Measurements from ENCODE around the gene SMIM41.
A peak's percentile ranks its signal among the peaks of the same experiment; 100 is the strongest.

The SMIM41 gene

DNA sequence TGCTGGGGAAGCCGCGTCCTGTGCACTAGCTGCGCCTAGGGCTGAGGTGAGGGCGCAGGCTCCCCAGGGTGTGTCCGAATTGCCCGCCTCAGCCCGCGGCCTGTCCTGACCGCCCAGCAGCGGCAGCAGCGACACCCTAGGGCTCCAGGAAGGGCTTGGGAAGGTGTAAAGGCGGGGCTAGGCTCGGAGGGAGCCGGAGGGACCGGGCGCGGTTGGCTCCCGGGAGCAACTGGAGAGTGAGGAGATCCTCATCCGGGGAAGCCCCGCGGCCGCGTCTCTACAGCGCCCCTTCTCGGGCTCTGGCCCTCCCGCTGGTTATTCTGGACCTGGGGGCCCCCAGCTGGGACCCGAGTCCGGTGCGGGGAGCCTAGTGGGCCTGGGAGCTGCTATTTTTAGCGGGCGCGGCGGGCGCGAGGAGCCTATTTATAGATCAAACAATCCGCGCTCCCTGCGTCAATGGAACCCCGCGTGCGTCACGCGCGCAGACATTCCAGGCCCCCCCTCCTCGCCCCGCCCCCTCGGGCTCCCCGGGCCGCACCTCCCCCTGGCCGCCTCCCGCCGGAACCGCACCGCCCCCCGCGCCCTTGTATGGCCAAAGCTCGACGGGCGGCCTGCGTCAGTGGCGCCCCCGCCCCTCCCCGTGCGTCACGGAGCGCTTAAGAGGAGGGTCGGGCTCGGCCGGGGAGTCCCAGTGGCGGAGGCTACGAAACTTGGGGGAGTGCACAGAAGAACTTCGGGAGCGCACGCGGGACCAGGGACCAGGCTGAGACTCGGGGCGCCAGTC lies 28.6 kb upstream of the SMIM41 start, which contains the start of gene NR4A1:
Gene NR4A1, plus strand, starts transcription at position 685 of the 784 bp plus-strand sequence. CDS start 2,887 bp downstream, outside the sequence.
- DNase-seq (ENCODE audit: low read depth in 1 of 2, low spot score in 1 of 2): peak; percentile 97 to 98

DNA sequence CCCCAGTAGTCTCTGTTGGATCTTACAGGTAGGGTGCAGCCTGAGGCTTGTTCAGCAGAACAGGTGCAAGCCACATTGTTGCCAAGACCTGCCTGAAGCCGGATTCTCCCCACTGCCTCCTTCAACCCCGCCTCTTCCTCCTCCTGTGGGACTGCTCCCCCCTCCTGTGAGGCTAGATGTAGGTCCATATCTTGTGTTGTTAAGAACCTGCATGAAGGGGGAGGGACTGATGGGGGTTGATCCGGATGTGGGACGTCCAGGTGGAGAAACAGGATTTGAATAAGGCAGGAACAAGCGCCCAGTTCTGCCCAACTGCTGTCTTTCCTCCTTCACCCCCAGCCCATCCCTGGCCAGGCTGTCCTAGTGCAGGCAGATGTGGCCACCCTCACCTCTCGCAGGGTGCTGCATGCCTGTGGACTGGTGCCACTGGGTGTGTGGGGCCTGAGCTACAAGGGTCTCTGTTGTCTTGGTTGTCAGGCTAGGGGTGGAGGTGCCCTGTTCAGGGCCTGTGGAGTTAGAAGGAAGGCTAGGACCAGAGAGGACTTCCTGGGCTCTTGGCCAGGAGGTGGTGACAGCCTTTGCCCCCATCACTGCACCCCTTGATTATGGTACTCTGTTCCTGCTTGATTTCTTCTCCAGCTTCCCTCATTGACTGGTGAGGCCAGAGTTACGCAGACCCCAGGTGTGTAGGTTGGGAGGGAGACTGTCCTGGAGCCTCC lies 26.9 kb upstream of the SMIM41 start:
- no peak for DNase-seq (ENCODE audit: low read depth in 1 of 2, low spot score in 1 of 2)

DNA sequence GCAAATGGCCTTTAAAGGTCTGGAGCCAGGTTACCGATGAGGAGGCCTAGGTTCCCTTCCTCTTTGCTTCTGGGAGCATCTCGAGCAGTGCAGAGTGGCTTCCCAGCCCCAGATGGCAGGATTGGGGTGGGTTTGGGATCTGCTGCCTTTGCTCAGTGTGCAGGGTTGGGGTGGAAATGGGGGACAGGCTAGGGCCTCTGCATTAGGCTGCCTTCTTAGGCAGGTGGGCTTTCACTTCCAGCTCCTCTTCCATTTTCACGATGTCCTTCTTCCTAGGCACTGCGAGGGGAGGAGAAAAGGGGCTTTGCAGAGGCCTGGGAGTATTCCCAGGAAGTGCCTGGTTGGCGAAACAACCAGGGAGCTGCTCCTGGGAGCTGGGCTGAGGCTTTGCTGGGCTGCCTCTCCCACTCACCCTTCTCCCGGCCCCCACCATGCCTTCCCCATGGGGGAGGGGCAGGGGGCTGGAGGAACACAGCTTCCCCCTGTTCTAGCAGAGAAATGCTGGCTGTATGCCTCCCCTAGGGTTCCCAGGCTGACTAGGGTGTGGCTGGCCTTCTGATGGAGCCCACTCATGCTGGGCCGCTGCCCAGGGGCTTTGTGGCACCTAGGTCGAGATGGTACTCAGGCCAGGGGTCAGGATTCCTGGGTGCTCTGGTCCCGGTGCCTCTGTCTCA lies 25.8 kb upstream of the SMIM41 start:
- no peak for DNase-seq (ENCODE audit: low read depth in 1 of 2, low spot score in 1 of 2)

DNA sequence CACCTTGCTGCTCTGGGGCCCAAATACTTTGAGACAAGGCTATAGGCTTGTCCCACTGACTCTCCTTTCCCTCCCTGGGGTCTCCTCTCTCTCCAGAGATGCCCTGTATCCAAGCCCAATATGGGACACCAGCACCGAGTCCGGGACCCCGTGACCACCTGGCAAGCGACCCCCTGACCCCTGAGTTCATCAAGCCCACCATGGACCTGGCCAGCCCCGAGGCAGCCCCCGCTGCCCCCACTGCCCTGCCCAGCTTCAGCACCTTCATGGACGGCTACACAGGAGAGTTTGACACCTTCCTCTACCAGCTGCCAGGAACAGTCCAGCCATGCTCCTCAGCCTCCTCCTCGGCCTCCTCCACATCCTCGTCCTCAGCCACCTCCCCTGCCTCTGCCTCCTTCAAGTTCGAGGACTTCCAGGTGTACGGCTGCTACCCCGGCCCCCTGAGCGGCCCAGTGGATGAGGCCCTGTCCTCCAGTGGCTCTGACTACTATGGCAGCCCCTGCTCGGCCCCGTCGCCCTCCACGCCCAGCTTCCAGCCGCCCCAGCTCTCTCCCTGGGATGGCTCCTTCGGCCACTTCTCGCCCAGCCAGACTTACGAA lies 25.2 kb upstream of the SMIM41 start:
- no peak for DNase-seq (ENCODE audit: low read depth in 1 of 2, low spot score in 1 of 2)

DNA sequence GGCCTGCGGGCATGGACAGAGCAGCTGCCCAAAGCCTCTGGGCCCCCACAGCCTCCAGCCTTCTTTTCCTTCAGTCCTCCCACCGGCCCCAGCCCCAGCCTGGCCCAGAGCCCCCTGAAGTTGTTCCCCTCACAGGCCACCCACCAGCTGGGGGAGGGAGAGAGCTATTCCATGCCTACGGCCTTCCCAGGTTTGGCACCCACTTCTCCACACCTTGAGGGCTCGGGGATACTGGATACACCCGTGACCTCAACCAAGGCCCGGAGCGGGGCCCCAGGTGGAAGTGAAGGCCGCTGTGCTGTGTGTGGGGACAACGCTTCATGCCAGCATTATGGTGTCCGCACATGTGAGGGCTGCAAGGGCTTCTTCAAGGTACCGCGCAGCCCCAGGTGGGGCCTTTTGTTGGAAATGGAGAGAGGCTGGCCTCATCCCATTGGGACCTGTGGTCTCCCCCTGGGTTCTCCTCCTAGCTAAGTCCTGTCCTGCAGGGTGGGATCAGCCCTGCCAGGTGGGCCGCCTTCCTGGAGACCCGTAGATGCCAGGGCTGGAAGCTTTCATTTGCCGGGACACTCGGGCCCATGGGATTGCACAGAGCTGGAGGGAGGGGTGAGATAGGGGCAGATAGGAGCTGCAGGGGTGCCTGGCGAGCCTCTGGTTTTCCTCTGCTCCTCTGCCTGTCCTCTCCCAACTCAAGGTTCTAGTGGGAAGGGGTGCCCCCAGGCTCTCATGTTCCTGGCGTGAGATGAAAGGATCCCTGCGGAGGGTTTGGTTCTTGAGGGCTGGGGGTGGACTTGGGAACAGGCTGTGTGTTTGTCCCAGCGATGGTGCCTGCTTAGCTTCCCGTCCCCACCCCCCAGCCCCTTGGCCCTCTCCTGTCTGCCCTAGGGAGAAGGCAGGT lies 24.4 kb upstream of the SMIM41 start:
- no peak for DNase-seq (ENCODE audit: low read depth in 1 of 2, low spot score in 1 of 2)

DNA sequence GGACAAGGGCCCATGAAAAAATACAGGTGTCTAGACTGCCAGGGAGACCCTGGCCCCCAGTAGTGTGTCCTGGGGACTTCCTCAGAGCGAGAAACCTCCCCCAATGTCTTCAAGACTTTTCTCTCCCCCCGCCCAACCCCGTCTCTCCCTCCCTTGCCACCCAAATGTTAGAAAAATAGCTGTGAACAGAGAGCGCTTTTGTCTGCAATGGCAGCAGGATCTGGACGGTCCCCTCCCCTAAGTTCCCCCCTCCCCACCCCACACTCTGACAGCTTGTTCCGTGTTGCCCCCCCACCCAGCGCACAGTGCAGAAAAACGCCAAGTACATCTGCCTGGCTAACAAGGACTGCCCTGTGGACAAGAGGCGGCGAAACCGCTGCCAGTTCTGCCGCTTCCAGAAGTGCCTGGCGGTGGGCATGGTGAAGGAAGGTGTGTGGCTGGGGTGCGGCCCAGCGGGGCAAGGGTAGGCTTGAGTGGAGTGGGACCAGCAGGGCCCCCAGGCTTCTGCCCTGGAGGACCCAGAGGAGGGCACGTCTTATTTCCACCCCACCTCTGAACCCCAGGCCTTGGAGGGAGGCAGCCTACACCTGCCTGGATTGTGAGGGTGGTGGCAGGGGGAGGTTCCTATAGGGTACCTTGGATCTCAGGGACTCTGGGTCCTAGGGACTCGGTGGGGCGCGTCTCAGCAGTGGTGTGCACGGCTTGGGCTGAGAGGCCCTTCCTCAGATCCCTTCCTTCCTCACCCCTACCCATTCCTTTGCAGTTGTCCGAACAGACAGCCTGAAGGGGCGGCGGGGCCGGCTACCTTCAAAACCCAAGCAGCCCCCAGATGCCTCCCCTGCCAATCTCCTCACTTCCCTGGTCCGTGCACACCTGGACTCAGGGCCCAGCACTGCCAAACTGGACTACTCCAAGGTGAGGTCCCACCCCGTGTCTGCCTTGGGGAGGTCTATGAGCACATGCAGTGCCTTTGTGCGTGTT lies 23.5 kb upstream of the SMIM41 start:
- DNase-seq (ENCODE audit: low read depth in 1 of 2, low spot score in 1 of 2): no peak

DNA sequence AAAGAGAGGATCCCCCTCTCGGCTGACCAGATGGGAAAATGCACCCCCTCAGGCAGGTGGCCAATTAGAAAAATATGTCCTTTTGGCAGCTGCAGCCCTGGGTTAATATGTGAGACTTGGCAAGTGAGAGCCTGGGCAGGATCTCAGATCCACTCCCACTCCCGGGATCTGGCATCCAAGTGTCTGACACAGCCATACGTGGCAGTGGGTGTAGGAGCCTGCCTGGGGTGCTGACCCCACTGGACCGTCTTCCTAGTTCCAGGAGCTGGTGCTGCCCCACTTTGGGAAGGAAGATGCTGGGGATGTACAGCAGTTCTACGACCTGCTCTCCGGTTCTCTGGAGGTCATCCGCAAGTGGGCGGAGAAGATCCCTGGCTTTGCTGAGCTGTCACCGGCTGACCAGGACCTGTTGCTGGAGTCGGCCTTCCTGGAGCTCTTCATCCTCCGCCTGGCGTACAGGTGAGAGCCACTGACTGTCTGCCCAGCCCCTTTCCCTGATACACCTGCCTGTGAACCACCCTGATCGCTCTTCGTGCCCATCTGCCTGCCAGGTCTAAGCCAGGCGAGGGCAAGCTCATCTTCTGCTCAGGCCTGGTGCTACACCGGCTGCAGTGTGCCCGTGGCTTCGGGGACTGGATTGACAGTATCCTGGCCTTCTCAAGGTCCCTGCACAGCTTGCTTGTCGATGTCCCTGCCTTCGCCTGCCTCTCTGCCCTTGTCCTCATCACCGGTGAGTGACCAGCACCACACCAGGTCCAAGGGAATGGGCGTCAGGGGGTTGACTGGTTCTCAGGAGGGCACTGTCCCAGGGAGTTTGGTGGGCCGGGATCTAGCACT lies 22.5 kb upstream of the SMIM41 start:
- DNase-seq (ENCODE audit: low read depth in 1 of 2, low spot score in 1 of 2): no peak

DNA sequence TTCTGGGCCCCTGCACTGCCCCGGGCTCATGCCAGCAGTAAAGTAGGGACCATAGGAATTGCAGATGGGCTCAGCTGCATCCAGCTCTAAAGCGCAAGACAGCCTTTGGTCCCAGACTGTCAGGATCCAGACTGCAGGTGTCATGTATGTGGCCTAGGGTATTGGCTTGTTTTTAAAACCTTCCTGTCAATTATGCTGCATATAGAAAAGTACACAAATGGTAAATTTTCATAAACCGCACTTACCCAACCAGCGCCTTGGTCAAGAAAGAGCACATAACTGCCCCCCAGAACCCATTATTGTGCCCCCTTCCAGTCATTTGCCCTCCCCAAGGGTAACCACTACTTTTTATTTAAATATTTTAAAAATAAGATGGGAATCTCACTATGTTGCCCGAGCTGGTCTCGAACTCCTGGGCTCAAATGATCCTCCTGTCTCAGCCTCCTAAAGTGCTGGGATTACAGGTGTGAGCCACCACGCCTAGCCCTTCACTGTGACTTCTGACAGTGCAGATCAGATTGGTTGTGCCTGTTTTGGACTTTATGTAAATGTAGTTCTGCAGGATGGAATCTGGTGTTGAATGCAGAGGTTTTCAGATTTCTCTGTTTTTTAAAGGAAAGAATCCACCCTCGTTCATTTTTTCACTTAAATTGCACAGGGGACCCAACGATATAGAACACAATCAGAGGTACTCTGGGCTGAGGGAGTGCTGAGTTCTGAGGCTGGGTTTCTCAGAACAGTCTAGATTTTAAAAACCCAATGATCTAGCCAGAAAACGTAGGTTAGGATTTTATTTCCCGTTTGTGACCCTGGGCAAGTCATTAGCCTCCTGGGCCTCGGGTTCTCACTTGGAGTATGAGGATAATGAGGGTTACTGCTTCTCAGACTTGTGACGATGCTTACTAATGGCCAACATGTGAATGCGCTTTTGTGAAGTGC lies 21.6 kb upstream of the SMIM41 start:
- no peak for DNase-seq (ENCODE audit: low read depth in 1 of 2, low spot score in 1 of 2)

DNA sequence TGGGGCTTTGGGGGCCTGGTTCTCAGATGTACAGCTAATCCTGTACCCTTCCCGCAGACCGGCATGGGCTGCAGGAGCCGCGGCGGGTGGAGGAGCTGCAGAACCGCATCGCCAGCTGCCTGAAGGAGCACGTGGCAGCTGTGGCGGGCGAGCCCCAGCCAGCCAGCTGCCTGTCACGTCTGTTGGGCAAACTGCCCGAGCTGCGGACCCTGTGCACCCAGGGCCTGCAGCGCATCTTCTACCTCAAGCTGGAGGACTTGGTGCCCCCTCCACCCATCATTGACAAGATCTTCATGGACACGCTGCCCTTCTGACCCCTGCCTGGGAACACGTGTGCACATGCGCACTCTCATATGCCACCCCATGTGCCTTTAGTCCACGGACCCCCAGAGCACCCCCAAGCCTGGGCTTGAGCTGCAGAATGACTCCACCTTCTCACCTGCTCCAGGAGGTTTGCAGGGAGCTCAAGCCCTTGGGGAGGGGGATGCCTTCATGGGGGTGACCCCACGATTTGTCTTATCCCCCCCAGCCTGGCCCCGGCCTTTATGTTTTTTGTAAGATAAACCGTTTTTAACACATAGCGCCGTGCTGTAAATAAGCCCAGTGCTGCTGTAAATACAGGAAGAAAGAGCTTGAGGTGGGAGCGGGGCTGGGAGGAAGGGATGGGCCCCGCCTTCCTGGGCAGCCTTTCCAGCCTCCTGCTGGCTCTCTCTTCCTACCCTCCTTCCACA lies 20.7 kb upstream of the SMIM41 start:
- DNase-seq (ENCODE audit: low read depth in 1 of 2, low spot score in 1 of 2): no peak

DNA sequence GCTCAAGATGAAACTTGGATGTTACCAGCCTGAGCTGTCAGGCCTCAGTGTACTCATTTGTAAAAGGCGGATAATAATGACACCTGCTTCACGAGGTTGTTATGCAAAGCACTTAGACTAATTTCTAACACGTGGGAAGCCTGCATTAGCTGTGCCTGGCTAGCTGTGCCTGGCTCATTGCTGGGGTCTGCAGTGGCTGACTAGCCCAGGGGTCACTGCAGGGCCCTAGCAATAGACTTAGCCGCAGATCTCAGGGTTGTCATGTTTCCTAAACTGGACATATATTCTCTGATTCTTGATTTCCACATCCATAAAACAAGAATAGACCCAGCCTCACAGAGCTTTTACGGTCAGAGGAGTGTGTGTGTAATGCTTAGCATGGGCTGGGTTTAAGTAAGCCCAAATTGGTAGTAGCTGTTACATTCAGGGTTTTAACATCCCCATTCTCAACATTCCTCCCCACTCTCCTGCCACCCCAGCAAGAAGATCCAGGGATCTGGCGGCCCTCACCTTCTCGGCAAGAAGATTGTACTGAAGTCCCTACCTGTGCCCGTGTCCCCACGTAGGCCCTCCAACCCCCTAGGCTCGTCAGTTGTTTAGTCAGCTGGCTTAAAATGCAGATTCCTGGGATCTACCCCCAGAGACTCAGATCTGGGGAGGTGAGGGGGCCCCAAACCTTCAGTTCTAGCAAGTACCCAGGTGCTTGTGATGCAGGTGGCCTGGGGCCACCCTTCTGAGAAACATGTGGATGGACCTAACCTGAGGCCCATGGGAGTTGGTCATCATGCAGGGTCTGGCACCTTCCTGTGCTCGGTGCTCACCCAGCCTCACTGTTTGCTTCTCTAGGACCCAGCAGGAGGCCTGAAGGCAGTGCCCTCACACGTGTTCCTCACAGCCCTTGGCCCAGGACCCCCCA lies 19.7 kb upstream of the SMIM41 start:
- no peak for DNase-seq (ENCODE audit: low read depth in 1 of 2, low spot score in 1 of 2)

DNA sequence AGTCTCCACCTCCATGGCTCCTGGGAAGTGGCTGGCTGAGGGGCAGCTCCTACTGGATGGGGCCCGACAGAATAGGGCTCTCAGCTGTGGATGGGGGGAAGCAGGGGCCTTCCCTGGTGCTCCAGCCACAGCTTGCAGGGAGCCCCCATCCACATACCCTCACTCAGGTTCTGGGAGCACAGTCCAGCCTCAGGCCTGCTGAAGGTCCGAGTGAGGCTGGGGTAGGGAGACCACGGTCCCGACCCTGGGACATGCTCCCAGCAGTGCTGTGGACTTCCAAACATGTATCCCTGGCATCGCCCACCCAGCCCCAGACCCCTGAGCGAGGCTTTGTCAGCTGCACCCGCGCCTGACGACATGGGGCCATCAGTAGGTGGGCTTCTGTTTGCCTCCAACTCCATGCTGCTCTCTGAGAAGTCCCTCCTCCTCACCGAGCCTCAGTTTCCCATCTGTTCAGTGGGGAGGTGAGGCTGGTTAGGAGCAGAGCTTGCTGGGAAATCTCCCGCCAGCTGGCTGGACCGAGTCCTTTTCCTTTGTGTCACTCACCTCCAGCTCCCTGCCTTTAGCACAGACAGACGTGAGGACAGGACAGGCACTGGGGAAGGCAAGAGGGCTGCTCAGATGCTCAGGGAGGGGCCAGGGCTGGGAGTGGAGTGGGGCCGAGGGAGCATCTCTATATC lies 18.9 kb upstream of the SMIM41 start:
- no peak for DNase-seq (ENCODE audit: low read depth in 1 of 2, low spot score in 1 of 2)

DNA sequence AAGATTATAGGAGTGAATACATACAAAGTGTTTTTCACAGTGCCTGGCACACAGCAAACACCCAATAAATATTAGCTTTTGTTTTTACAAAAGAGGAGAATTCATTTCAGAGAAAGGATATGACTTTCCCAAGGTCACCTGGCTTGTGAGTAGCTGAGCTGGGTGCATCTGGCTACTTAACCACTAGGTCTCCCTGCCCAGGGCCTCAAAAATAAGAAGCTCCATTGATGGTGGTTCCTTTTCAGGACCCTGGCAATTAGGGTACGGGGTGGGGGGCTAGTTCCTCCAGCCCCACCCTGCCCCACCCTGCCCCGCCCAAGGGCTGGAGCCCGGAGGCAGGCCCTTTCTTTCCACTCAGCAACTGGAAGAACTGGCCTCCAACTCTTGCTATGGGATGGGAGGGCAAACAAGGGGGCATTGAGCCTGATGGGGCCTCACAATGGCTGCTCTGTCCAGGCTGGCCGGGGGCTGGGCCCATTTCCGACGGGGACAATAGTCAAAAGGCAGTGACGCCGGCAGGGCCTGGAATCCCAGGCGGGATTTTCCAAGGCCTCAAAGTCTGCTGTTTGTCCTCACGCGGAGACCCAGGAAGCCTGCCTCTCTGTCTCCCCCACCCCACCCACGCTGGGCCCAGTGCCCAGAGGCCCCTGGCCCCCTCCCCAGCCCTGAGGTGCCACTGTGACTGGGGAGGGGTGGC lies 17.9 kb upstream of the SMIM41 start:
- no peak for DNase-seq (ENCODE audit: low read depth in 1 of 2, low spot score in 1 of 2)

DNA sequence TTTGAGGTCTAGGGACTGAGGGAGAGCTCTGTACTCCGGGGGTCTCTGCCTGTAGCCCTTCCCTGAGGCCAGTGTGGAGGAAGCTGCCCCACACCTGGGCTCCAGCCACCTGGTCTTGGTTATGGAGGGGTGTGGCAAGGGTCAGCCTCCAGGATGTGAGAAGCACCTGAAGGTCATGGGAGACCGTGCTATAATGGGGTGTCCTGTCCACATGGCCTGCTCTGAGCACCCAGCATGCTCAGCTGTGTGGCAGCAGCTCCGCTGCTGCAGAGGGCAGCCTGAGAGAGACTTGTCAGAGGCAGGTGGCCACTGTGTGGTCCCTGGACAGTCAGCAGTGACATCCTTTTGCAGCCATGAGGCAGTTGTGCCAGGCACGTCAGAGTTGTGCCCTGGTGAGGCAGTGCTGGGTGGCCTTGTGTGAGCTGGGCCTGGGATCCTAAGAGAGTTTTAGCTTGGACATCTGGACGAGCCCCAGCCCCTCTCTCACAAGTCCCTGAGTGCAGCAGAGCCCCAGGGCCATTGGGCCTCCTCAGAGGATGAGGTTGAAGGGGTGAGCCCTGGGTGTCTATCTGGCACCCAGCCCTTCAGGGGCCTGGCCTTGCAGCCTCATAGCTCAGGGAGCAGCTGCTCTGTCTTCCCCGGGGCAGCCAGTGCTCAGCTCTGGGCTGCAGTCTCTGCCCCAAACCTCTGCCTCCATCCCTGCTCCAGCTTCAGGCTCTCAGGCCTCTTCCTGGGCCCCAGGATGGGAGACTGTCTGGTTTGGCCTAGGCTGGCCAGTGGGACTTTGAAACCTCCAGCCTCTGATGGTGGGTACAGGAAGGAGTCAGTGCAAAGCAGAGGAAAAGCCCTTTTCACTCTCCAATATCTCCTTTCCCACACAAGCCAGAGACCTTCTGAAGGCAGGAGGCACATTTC lies 17.1 kb upstream of the SMIM41 start:
- no peak for DNase-seq (ENCODE audit: low read depth in 1 of 2, low spot score in 1 of 2)

Data from activated CD4-positive, alpha-beta T cell treated with anti-CD3 and anti-CD28 coated beads, Interleukin-2, amount 50 U/mL, for 24 hours (primary cell).